ENCODE data around the gene LLGL2. TPM values are rescaled to one million over a fixed set of nuclear protein-coding genes. Genes with fewer than 3 reads are reported as not detected.
A peak's percentile ranks its signal among the peaks of the same experiment; 100 is the strongest.

LLGL2 gene
- total RNA-seq, 1 experiment from 2014 or later = 184 TPM

DNA sequence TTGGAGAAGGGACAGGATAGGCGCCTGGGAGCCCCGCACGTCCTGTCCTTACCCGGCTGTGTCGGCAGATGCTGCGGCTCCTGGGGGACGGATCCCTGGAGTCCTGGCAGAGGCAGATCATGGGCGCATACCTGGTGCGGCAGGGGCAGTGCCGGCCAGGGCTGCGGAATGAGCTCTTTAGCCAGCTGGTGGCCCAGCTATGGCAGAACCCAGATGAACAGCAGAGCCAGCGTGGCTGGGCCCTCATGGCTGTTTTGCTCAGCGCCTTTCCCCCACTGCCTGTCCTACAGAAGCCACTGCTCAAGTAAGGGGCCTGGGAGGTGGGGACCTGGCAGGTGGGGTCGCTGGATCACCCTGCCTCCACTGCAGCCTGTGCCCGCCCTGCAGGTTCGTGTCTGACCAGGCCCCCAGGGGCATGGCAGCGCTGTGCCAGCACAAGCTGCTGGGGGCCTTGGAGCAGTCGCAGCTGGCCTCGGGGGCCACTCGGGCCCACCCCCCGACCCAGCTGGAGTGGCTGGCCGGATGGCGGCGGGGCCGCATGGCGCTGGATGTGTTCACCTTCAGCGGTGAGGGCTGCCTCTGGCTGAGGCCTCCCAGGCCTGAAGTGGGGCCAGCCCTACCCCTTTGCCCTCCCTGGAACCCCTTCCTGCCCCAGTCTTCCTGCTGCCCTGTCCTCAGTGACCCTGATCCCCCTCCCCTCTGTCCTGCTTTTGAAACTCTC is 87.6 kb downstream of the LLGL2 start:
- no peak for DNase-seq (ENCODE audit: low spot score)

DNA sequence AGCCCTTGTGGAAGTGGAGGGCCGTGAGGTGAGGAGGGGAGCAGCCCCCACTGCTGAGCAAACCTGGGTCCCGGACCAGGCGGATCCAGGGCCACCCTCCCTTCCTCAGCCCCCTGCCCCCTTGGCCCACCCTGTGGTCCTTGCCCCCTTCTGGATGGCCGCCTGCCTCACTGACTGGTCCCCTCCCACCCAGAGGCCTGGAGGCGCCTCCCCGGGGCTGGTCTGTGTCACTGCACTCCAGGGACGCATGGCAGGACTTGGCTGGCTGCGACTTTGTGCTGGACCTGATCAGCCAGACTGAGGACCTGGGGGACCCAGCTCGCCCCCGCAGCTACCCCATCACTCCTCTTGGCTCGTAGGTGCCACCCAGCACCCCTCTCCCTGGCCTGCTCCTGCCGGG is 88.5 kb downstream of the LLGL2 start:
- DNase-seq (ENCODE audit: low spot score) = no peak

DNA sequence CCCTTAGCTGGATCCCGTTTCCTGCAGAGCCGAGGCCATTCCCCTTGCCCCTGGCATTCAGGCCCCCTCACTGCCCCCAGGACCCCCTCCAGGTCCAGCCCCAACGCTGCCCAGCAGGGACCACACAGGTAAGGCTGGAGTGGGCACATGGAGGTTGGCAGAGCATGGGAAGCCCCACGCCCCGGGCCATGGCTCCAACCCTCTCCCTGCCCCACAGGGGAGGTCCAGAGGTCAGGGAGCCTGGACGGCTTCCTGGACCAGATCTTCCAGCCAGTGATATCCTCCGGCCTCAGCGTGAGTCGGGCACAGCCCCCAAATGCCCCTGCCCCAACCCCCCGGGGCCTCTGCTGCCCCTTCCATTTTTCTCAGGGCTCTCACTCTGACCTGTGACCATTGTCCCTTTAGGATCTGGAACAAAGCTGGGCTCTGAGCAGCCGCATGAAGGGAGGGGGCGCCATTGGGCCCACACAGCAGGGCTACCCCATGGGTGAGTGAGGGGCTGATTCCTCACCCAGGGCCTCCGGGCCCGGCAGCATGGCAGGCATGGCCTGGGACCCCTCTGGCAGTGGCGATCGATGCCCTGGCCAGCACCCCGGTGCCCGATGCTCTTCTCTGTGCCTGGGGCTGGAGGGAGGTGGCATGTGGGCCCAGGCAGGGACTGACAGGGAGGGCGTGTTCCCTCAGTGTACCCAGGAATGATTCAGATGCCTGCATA is 89.2 kb downstream of the LLGL2 start:
- no peak for DNase-seq (ENCODE audit: low spot score)

DNA sequence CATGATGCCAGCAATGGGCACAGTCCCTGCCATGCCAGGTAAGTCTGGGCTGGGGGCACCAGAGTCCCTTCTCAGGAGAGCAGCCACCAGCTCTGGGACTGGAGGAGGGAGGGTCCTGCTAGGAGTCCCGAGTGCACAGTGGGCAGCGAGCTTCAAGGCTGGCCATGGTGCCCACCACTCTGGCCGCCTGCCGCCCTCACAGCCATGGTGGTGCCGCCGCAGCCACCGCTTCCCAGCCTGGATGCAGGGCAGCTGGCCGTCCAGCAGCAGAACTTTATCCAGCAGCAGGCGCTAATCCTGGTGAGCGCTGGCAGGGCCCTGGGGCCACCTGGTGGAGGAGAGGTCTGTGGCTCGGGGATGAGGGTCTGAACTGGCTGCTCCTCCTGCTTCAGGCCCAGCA is 89.8 kb downstream of the LLGL2 start:
- DNase-seq (ENCODE audit: low spot score) = no peak

DNA sequence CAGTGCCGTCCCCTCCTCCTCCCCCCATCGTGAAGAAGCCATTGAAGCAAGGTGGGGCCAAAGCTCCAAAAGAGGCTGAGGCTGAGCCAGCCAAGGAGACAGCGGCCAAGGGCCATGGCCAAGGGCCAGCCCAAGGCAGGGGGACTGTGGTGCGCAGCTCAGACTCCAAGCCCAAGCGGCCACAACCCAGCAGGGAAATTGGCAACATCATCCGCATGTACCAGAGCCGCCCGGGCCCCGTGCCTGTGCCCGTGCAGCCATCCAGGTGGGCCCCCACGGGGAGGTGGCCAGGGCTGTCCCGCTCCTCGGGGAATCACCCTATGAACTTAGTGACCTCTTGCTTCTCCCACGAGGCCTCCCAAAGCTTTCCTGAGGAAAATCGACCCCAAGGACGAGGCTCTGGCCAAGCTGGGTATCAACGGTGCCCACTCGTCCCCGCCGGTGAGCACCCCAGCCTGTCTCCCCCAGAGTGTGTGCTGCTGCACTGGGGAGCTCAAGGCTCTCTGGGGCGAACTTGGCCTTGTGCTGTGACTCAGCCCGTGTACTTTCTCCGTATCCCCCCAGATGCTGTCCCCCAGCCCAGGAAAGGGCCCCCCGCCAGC is 91.1 kb downstream of the LLGL2 start:
- DNase-seq (ENCODE audit: low spot score) = no peak

DNA sequence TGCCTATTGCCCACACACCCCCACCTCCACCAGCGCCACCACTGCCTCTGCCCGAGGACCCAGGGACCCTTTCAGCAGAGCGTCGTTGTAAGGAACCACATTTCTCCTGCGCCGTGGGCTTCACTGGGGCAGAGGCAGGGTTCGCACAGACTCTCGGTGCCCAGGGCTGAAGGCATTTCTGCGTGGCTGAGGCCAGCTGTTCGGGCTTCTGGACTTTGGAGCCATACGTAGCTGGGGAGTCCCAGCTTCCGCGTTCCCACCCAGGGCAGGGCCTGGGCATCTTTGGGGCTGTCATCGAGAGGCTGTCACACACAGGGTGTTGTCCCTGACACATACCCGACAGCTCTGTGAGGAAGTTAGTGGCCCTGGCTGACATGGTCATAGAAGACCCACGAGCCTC is 91.7 kb downstream of the LLGL2 start:
- DNase-seq (ENCODE audit: low spot score) = peak; percentile 95

DNA sequence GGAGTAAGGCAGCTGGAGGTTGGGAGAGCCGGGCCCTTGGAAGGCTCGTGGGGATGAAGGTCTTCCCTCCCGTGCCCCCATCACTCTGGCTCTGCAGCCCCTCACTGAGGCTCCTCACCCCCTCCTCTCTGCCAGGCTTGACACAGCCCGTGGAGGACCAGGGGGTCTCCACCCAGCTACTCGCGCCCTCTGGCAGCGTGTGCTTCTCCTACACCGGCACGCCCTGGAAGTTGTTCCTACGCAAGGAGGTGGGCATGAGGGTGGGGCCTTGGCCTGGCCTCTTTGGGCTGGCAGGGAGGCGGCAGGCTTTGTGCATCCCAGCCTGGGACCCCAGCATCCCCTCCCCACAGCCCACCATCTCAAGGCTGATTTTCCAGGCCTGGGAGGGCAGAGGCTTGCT is 92.2 kb downstream of the LLGL2 start:
- no peak for DNase-seq (ENCODE audit: low spot score)

DNA sequence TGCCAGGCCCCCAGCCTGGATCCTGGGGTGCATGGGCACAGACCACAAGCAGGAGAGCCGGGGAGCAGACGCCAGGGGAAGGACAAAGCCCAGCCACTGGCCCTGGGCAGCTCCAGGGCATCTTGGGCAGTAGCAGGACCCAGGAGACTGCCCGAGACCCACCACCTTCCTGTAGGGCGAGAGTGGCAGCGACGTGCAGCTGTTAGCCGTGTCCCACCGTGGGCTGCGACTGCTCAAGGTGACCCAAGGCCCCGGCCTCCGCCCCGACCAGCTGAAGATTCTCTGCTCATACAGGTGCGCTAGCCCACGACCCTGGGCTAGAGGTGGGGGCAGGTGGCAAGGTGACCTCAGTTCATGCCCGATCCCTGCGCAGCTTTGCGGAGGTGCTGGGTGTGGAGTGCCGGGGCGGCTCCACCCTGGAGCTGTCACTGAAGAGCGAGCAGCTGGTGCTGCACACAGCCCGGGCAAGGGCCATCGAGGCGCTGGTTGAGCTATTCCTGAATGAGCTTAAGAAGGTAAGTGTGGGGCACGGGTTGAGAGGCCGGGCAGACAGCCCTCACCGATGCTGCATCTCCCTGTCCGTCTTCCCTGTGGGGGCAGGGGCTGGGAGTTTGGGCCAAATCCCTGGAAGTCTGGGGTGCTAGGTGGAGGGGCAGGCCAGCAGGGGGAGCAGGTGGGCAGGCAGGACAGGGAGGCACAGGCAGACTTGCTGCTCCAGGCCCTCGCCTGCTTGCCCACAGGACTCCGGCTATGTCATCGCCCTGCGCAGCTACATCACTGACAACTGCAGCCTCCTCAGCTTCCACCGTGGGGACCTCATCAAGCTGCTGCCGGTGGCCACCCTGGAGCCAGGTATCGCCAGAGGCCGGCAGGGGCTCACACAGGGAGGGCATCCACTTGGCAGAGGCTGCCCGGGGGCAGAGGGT is 94.3 kb downstream of the LLGL2 start:
- DNase-seq (ENCODE audit: low spot score) = no peak

DNA sequence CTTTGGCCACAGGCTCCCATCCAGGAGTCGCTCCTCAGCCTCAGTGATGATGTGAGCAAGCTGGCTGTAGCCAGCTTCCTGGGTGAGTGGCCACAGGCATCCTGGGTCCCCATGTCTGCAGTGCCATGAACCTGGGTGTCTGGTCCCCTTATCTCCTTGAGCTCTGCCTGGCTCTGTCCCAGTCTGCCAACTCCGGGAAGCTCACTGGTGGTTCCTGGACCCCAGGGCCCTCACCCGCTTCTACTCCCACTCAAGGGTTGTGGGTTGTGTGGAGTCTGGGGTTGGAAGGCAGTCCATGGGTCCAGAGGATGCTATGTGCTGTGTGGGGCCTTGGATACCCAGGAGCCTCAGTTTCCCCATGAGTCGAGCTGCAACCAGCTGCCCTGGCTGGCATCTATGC is 96.0 kb downstream of the LLGL2 start:
- no peak for DNase-seq (ENCODE audit: low spot score)

DNA sequence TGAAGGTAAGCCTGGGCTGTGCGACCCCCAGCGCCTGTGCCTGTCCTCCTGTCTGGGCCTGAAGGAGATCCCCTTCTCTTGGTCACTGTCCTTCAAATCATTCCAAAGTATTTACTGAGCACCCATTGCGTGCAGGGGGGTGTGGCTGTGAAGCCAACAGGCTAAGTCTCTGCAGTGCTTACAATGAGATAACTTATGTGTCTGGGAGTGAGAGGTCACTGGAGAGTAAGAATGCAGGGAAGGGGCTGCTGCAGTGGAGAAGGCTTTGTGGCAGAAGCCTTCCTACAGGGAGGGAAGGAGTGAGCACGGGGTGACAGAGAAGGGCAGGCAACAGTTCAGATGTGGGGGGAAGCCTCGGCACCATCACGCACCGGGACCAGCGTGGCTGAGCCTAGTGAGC is 96.6 kb downstream of the LLGL2 start:
- no peak for DNase-seq (ENCODE audit: low spot score)

DNA sequence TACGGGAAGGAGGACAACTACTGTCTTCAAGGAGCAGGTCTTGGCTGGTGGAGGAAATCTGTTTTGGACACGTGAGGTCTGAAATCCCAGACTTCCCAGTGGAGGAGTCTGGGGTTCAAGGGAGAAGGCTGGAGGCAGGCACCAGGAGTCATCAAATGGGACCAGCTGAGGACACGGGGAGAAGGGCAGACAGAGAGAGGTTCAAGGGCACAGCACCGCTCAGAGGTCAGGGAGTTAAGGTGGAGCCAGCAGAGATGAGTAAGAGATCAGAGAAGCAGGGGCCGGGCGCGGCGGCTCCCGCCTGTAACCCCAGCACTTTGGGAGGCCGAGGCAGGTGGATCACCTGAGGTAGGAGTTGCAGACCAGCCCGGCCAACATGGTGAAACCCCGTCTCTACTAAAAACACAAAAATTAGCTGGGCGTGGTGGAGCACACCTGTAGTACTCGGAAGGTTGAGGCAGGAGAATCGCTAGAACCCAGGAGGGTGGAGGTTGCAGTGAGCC is 97.3 kb downstream of the LLGL2 start:
- DNase-seq (ENCODE audit: low spot score) = no peak

DNA sequence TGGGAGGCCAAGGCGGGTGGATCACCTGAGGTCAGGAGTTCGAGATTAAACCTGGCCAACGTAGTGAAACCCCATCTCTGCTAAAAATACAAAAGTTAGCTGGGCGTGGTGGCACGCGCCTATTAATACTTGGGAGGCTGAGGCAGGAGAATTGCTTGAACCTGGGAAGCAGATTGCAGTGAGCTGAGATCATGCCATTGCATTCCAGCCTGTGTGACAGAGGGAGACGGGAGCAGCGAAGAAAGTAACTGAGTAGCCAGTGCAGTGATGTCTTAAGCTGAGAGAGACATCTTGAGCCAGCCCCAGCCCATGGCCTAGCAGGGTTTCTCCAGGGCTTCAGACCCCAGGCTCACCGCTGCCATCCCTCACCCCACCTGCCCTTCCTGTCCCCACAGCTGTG is 97.9 kb downstream of the LLGL2 start:
- DNase-seq (ENCODE audit: low spot score) = no peak

DNA sequence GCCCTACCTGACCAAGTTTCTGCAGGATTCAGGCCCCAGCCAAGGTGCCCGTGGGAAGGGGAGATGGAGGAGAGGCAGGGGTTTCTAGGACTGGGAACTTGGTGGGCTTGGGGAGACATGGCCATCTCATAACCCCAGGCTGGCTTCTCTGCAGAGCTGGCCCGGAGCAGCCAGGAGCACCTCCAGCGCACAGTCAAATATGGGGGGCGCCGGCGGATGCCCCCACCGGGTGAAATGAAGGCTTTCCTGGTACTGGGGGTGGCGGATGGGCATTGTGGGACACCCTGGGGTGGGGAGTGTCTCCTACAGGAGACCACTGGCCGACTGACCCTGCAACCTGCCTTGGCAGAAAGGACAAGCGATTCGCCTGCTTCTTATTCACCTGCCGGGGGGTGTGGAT is 98.5 kb downstream of the LLGL2 start:
- no peak for DNase-seq (ENCODE audit: low spot score)

Other genes starting within 250 kb of the LLGL2 start
- gene SLC25A19, start 236.3 kb upstream of the LLGL2 start, total RNA-seq (2014; rRNA removed; shearing (Covaris generic)) = 39.8 and 46.4 TPM in 2 replicates
- 135 and 169 TPM in 2 replicates for gene GRB2, start 120.0 kb upstream of the LLGL2 start, total RNA-seq (2014; rRNA removed; shearing (Covaris generic))
- gene TMEM94, start 69.1 kb upstream of the LLGL2 start, total RNA-seq (2014; rRNA removed; shearing (Covaris generic)) = 34.9 and 50.5 TPM in 2 replicates
- 12.3 and 13.6 TPM in 2 replicates for gene CASKIN2, start 10.2 kb upstream of the LLGL2 start, total RNA-seq (2014; rRNA removed; shearing (Covaris generic))
- 108 and 134 TPM in 2 replicates for gene TSEN54, start 9.2 kb upstream of the LLGL2 start, total RNA-seq (2014; rRNA removed; shearing (Covaris generic))
- gene MYO15B, start 62.1 kb downstream of the LLGL2 start, total RNA-seq (2014; rRNA removed; shearing (Covaris generic)) = 29.0 and 36.8 TPM in 2 replicates
- 16.4 and 16.7 TPM in 2 replicates for gene SMIM5, start 107.7 kb downstream of the LLGL2 start, total RNA-seq (2014; rRNA removed; shearing (Covaris generic))
- gene RECQL5, start 141.5 kb downstream of the LLGL2 start, total RNA-seq (2014; rRNA removed; shearing (Covaris generic)) = 56.7 and 64.6 TPM in 2 replicates
- 53.8 and 56.1 TPM in 2 replicates for gene SAP30BP, start 141.6 kb downstream of the LLGL2 start, total RNA-seq (2014; rRNA removed; shearing (Covaris generic))
- 224 and 281 TPM in 2 replicates for gene ITGB4, start 195.8 kb downstream of the LLGL2 start, total RNA-seq (2014; rRNA removed; shearing (Covaris generic))
- gene GALK1, start 239.5 kb downstream of the LLGL2 start, total RNA-seq (2014; rRNA removed; shearing (Covaris generic)) = 40.8 and 41.8 TPM in 2 replicates